Measurements from ENCODE around the gene PPP1CB.

GRCh38 chr2:28705751-28706440, 45.7 kb upstream of the PPP1CB start:
- no peak for TF ChIP-seq POLR2AphosphoS5 (IDR thresholded peaks at IDR 0.05; ENCODE audit: low read depth)
- TF ChIP-seq CTCF (IDR thresholded peaks at IDR 0.05; ENCODE audit: insufficient read depth, low read length), result no peak
- no peak for TF ChIP-seq GABPA (IDR thresholded peaks at IDR 0.05; ENCODE audit: low read depth)
- no peak for TF ChIP-seq REST (IDR thresholded peaks at IDR 0.05; ENCODE audit: insufficient replicate concordance, low read depth)
- TF ChIP-seq SPI1 (IDR thresholded peaks at IDR 0.05; ENCODE audit: borderline replicate concordance, low read depth), result no peak
